ENCODE measurements around the gene INSYN1.

- TF ChIP-seq CTCF (conservative IDR thresholded peaks at IDR 0.05; ENCODE audit: low read length) (no peak), EZH2phosphoT487 (IDR thresholded peaks at IDR 0.05; ENCODE audit: borderline replicate concordance, low read depth, low read length) (no peak)
These were observed 44.5 kb downstream of the INSYN1 start for GRCh38 chr15:73708691-73709090.
